Suppressor macrophage treated with lipopolysaccharide for 4 hours (primary cell): ENCODE results near the gene OR10A5.
"Not testable (repeated sequence)": the region's sequence is repeated elsewhere in the genome, so short reads cannot be mapped to it uniquely, and the experiment has no call there.

Source experiments
- DNase-seq: peaks from one replicate; pipeline ENCODE4 v3.0.0-alpha.2; 2020

The OR10A5 gene

DNA sequence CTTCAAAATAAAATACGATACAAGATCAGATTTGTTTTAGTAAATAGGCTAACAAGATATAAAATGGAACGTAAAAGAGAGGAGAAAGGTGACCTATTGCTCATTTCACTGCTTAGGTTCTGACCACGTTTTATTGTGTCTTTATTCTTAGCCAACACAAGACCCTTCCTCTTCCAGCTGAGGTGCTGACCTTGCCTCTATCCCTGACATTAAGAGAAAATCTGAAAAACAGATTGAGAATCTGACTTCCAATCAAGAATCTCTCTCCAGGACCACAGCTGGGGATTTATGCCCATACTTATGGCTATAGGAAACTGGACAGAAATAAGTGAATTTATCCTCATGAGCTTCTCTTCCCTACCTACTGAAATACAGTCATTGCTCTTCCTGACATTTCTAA is at the start of gene OR10A5:
Gene OR10A5, plus strand, starts transcription at position 301 of the 400 bp plus-strand sequence. Its CDS starts 0 bp downstream, at position 301.
- DNase-seq, result no peak

DNA sequence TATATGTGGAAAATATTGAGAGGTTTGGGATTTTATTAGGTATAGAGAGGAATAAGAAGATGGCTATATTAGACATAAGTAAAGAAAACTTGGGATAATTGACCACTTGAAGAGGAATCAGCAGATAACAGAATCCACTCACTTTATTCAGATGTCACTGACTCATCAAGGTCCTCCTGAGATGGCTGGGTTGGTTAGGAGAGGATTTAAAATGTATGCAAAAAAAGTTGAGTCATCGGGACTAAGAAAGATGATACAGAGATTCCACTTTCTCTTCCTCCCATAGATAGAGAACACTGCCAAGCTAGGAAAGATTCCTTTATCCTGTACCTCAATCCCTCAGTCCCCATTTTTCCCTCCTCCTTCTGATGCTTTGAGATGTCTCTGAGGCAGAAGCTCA is 46.1 kb upstream of the OR10A5 start, which contains the start of gene OR6A2:
Gene OR6A2, minus strand, starts transcription at position 288 of the 400 bp plus-strand sequence. CDS start 3,981 bp downstream, outside the sequence.
- DNase-seq, result peak; percentile 22

GRCh38 chr11:6801075-6801474 is 44.4 kb upstream of the OR10A5 start:
- DNase-seq, result not testable (repeated sequence)

DNA sequence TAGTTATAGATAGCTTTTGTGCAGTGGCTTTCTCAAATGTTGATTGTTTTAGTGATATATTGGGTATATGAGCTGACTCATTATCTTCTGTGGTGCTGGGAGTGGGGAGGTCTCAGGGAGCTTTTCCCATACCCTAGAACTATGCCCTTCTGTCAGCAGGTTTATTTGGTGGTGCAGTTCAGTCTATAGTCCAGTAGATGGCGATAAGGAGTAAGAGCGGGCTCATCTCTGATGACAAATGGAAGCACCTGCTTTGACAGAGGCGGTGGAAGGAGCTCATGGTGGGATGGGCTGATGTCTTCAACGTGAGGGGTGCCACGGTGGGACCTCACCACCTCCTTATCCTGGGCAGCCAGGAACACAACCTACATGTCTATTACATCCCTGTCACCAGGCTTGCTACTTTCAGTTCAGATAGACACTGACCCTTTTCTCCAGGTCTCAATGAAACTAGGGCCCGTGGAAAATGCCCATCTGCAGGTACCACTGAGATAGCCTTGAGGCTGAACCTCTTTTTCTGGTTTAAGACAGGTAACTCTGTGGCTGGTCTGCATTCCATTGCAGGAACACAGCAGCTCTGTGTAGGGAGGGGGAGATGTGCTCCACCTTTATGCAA is 33.0 kb upstream of the OR10A5 start:
- peak; percentile 64 for DNase-seq

DNA sequence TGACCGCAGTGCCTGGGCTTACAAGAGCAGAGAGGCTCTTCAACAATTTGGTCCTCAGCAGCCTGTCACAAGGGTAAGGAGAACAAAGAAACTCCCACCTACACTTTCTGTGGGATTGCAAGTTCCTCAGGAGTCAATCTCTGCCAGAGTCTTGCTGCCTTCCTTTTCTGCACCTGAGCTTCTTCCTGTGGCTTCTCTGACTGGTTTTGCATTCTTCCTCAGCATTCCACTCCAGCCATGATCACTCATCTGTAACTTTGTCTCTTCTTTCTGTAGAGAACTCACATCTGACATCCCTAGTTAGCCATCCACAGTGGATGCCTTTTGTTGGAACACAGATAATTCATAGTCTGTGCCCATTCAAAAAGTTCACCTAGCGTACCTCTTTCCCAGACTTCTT is 31.8 kb upstream of the OR10A5 start:
- DNase-seq, result no peak

GRCh38 chr11:6817694-6818093 is 27.8 kb upstream of the OR10A5 start:
- no peak for DNase-seq

DNA sequence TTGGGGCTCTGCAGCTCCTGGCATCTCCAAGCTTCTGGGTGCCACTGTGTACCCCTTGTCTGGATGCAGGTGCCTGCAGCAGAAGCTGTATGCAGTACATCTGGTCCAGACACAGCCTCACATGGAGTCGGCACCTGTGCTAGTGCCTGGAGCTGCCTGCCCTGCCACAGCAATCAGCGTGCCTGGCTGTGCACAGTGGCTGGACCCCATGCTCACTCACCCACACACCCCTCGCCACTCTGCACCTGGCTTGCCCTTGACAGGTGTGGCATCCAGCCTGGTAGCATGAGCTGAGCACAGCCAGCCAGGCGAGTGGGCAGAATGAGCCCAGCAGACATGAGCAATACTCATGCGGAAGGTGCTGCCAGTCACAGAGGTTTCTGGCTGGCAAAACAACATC is 26.5 kb upstream of the OR10A5 start:
- DNase-seq, result no peak

GRCh38 chr11:6824136-6824823 is 21.2 kb upstream of the OR10A5 start:
- no peak for DNase-seq

DNA sequence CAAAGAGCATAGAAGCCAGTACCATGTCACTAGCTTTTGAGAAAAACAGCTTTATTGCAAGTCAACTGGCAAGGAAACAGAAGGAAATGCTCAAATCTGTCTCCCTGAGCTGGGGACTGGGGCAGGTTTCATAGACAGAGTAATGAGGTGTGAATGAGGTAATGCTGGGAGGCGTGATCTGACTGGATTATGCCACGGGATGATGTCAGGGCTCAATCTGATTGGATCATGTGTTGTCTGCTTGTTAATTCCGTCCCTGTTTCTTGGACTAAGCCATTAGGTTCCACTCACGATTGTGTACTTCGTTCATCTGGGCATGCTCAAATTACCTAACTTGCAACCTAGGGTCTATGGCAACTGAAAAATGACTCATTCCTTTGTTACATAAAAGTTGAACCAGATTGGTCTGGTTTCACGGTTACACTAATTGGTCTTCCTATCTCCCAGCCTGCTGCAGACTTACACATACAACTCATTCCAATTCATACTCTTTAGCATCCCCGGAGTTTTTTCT is 20.2 kb upstream of the OR10A5 start:
- DNase-seq, result no peak

DNA sequence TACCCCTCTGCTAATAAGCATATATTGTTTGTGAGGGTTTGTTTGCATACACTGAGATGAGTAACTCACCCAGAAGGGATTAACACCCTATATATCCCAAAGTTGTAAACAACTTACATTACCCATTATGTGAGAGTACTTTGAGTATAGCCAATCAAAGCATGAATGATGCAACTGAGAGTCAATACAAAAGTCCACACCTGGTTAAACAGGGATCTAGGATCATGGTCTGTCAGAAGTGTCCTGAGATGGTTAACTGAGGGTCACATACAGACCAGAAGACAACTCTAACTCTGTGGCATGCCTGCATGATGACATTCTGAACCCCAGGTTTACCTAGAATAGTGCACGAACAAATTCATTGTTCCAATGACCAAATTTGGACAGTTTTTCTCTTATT is 17.4 kb upstream of the OR10A5 start:
- no peak for DNase-seq

GRCh38 chr11:6833356-6833755 is 12.1 kb upstream of the OR10A5 start:
- DNase-seq, result no peak

- peak; percentile 28 for DNase-seq
Observed at GRCh38 chr11:6834021-6834420, 11.5 kb upstream of the OR10A5 start.

DNA sequence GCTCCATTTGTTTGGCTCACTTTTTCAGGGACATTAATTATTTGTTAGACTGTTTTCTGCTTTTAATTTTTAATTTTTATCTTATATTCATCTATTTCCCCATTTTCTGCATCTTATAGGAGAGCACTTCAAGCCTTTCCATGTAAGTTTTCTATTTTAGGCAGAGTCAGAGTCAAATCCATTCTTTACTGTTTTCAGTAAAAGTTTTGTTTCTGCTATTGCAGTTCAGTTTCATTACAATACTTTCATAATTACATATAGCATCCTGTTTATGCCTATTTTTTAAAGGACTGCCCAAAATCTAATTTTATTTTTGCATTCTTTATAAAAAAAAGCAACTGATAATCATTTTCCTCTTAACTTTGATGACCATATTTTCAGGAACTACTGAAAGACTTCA is 3.8 kb upstream of the OR10A5 start:
- DNase-seq, result no peak

- no peak for DNase-seq
Observed at GRCh38 chr11:6843670-6844069, 1.8 kb upstream of the OR10A5 start.

GRCh38 chr11:6844356-6844755 is 1.1 kb upstream of the OR10A5 start:
- DNase-seq, result no peak

- DNase-seq, result no peak
Observed at GRCh38 chr11:6850526-6850925, 5.0 kb downstream of the OR10A5 start.

DNA sequence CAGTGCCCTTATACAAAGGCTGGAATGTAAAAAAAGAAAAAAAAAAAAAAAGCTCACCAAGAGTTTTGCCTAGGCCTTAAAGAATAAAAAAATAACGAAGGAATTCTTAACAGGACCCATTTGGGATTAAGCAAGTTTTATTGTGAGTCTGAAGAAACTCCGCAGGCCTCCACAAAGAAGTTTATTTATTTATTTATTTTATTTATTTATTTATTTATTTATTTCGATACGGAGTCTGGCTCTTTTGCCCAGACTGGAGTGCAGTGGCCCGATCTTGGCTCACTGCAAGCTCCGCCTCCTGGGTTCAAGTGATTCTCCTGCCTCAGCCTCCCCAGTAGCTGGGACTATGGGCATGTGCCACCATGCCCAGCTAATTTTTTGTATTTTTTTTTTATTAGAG is 9.3 kb downstream of the OR10A5 start:
- DNase-seq, result not testable (repeated sequence)

DNA sequence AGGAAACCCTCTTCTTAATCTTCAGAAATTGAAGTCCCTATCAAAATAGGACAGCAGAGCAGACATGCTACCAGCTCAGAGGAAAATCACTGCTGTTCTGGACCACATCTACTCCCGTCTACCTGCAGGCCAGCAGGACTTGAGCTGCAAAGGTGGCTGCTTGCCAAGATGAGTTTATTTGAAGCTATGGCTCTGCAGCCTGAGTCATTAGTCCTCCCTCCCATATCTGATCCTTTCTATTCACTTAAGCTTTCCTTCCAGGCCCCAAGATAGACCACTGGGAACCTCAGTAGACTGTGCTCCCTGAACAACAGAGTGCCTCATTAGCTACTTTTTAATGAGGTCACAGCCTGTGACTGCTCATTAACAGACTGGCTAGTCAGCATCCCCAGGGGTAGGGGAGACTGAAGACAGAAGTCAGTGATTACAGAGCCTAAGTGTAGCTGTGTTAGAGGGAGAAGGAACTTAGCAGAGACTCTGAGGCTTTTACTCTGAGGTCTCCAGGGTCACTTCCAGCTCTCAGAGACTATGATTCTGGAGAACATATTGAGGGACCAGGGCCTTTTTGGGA is 10.6 kb downstream of the OR10A5 start:
- no peak for DNase-seq

GRCh38 chr11:6856871-6857270 is 11.4 kb downstream of the OR10A5 start:
- DNase-seq, result peak; percentile 40

DNA sequence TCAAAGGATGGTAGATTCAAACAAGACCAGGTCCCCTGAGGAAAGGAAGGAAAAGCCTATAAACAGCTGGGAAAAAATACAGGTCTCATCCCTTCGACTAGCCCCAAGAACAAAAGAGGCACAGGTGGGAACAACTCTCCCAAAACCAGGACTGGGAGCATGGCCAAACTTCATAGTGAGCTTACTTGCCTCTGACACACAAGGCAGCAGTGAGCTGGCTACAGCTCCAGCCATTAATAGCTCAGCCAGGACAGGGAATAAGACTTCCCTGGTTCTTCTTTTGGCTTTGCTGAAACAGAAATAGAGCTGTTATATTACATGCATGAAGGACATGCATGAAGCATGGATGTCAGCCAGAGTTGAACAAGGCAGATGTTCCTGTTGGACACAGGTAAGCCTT is 17.5 kb downstream of the OR10A5 start, which contains the start of gene OR10A2:
Gene OR10A2, plus strand, starts transcription at position 97 of the 400 bp plus-strand sequence. CDS start 6,698 bp downstream, outside the sequence.
- DNase-seq, result no peak

- peak; percentile 9 for DNase-seq
Observed at GRCh38 chr11:6864438-6864837, 19.0 kb downstream of the OR10A5 start.

- DNase-seq, result no peak
Observed at GRCh38 chr11:6871278-6871677, 25.8 kb downstream of the OR10A5 start.

DNA sequence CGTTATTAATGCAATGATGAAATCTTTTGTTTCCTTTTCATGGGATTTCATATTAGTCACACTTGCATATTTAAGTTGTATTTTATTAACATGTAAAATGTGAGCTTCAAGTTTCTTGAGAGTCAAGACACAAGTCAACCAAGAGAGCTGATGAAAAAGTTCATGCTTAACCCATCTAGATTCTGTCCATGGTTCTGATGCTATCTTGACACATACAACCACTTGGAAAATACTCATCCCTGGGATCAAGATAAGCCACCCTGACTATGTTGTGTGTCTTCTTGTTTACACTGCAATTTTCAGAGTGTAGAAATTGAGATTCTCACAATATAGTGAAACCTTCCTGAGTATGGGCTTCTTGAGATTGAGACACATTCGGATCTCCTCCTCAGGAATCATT is 30.3 kb downstream of the OR10A5 start:
- no peak for DNase-seq

GRCh38 chr11:6876325-6876724 is 30.8 kb downstream of the OR10A5 start, which contains the start of gene OR10A4:
TSS of gene OR10A4 (plus strand) at chr11:6876625. CDS start at chr11:6876648, 23 bp downstream.
- no peak for DNase-seq
